Smooth muscle cell of the brain vasculature (primary cell): ENCODE results near the gene POR.
"Not testable (repeated sequence)": the region's sequence is repeated elsewhere in the genome, so short reads cannot be mapped to it uniquely, and the experiment has no call there.

ENCODE experiments used
- DNase-seq: peaks from one replicate; pipeline ENCODE4 v3.0.0-alpha.2; 2012; ENCODE audit warnings: low read depth, low spot score

Gene POR

GRCh38 chr7:76022026-76022780, 107.2 kb downstream of the POR start:
- no peak for DNase-seq

GRCh38 chr7:76023002-76023401, 108.0 kb downstream of the POR start:
- DNase-seq: no peak

- not testable (repeated sequence) for DNase-seq
These were observed 114.7 kb downstream of the POR start for GRCh38 chr7:76029682-76030081.

- DNase-seq: no peak
These were observed 117.0 kb downstream of the POR start for GRCh38 chr7:76031964-76032363.
